AG10803 (cell line): ENCODE results near the gene GRK3.

ENCODE experiments used
- DNase-seq: peaks from one replicate; pipeline ENCODE4 v3.0.0; 2010; ENCODE audit warnings: low read depth
- H3K4me3 ChIP-seq: 2 replicates; pipeline ENCODE4 v1.5.1; 2011; ENCODE audit warnings: mild to moderate bottlenecking, low read length, control low read depth
- TF ChIP-seq, protein P1 (sequence below): conservative IDR thresholded peaks from 2 replicates; pipeline ENCODE4 v1.5.1; 2011; ENCODE audit warnings: mild to moderate bottlenecking, low read length, control low read depth, inconsistent platforms

The GRK3 gene

GRCh38 chr22:25766418-25766817 lies 201.9 kb downstream of the GRK3 start:
- H3K4me3 ChIP-seq, result no peak overlapping the region
- TF ChIP-seq, protein P1, sequence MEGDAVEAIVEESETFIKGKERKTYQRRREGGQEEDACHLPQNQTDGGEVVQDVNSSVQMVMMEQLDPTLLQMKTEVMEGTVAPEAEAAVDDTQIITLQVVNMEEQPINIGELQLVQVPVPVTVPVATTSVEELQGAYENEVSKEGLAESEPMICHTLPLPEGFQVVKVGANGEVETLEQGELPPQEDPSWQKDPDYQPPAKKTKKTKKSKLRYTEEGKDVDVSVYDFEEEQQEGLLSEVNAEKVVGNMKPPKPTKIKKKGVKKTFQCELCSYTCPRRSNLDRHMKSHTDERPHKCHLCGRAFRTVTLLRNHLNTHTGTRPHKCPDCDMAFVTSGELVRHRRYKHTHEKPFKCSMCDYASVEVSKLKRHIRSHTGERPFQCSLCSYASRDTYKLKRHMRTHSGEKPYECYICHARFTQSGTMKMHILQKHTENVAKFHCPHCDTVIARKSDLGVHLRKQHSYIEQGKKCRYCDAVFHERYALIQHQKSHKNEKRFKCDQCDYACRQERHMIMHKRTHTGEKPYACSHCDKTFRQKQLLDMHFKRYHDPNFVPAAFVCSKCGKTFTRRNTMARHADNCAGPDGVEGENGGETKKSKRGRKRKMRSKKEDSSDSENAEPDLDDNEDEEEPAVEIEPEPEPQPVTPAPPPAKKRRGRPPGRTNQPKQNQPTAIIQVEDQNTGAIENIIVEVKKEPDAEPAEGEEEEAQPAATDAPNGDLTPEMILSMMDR, result no peak
- DNase-seq, result no peak

GRCh38 chr22:25770333-25770732 lies 205.9 kb downstream of the GRK3 start:
- TF ChIP-seq, protein P1, result no peak
- DNase-seq, result no peak
- H3K4me3 ChIP-seq, result no peak overlapping the region

DNA sequence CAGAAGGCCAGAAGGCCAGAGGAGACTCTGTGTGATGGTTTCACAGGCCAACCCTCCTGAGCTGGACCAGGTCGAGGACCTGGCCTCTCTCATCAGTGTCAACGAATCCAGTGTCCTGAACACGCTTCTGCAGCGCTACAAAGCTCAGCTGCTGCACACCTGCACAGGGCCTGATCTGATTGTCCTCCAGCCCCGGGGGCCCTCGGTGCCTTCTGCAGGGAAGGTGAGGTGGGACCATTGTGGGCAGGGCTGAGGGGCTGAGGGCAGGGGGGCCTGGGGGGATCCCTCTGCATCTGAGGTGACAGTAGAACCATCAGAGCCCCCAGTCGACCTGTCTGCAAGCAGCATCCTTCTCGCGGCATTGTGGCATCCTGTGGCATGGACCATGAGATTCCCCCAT lies 207.8 kb downstream of the GRK3 start:
- no peak for DNase-seq
- TF ChIP-seq, protein P1, result no peak
- H3K4me3 ChIP-seq, result no peak overlapping the region

DNA sequence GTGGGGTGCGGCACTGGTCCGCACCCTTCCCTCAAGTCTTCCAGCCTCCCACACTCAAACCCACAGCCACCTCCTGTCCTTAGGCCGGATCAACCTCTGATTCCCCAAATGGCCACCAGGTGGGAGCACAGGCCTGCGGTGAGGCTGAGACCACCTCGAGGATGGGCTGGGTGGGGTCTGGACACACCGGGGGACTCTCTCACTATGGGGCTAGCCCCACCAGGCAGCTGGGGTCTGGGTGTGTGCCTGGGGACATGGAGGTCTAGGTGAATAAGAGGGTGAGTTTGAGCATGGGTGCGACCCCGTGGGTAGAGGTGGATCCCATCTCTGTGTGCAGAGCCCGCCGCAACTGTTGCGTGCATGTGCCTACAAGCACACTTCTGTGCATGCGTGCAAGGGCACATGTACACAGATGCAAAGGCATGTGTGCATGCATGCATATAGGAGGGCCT lies 210.1 kb downstream of the GRK3 start:
- no peak for DNase-seq
- H3K4me3 ChIP-seq, result no peak overlapping the region
- TF ChIP-seq, protein P1, result peak; percentile 44

DNA sequence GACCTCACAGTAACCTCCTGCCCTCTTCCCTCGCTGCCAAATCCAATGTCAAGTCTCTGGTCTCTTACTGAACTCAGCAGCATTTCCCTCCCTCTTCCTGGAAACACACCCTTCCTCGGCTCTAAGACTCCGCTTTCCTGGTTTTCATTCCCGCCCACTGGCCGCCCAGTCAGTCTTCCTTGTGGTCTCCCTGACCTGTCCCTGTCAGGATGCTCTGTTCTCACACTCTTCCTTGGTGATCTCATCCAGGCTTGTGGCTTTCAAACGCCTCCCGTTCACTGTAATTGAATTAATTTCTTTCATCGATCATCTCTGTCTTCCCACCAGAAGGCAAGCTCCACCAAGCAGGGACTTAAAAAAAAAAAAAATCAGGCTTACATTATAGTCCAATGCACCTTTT lies 211.1 kb downstream of the GRK3 start:
- TF ChIP-seq, protein P1, result no peak
- peak; percentile 6 for DNase-seq
- no peak overlapping the region for H3K4me3 ChIP-seq

GRCh38 chr22:25777411-25777810 lies 212.9 kb downstream of the GRK3 start:
- H3K4me3 ChIP-seq, result no peak overlapping the region

DNA sequence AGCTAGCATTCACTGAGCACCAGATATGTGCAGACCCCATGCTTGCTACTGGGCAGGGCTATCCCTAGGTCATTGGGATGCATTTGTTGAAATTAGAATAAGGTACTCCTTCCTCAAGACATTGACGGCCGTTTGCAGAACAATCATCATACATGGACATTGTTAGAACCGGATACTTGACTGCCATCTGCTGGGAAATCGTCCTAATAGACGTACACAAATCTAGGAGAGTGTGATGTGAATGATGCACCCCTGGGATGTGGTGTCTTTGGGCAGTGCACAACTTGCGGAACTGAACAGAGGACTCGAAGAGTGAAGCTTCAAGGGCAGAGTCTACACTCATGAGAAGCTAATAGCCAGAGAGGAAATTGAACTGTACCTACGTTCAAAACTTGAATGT lies 213.4 kb downstream of the GRK3 start:
- TF ChIP-seq, protein P1, result peak; percentile 61
- peak; percentile 49 for DNase-seq
- H3K4me3 ChIP-seq, result no peak overlapping the region

More at GRCh38 chr22:25777411-25777810, 212.9 kb downstream of the GRK3 start:
- no peak for DNase-seq
- TF ChIP-seq, protein P1, result no peak
